AG04449 (cell line): ENCODE results near the gene ARMH3.

Experiments
- CTCF ChIA-PET: fragments of 350-600 bp; formaldehyde crosslinking; extraction: SDS; loops from one replicate; lab custom pipeline; 2021; ENCODE audit warnings: antibody characterized with exemption; lab: Yijun Ruan, JAX
- POLR2A ChIA-PET: fragments of 400-600, 350-600 bp; formaldehyde crosslinking; extraction: SDS; loops from one replicate; lab custom pipeline; 2020; ENCODE audit warnings: antibody characterized with exemption, inconsistent platforms; lab: Yijun Ruan, JAX
- DNase-seq: peaks from one replicate; pipeline ENCODE4 v3.0.0-alpha.2; 2010; ENCODE audit warnings: low read depth, low spot score
- H3K4me3 ChIP-seq: 2 replicates; pipeline ENCODE4 v1.5.1; 2011; ENCODE audit warnings: low read depth, mild to moderate bottlenecking, control low read depth, low read length
- CTCF ChIP-seq: IDR thresholded peaks from one replicate; pipeline ENCODE4 v1.5.1; 2011; ENCODE audit warnings: mild to moderate bottlenecking, moderate library complexity, low read length, control low read depth, inconsistent platforms; ENCODE audit not compliant: insufficient read depth; ENCODE audit errors: missing control alignments

The ARMH3 gene

DNA sequence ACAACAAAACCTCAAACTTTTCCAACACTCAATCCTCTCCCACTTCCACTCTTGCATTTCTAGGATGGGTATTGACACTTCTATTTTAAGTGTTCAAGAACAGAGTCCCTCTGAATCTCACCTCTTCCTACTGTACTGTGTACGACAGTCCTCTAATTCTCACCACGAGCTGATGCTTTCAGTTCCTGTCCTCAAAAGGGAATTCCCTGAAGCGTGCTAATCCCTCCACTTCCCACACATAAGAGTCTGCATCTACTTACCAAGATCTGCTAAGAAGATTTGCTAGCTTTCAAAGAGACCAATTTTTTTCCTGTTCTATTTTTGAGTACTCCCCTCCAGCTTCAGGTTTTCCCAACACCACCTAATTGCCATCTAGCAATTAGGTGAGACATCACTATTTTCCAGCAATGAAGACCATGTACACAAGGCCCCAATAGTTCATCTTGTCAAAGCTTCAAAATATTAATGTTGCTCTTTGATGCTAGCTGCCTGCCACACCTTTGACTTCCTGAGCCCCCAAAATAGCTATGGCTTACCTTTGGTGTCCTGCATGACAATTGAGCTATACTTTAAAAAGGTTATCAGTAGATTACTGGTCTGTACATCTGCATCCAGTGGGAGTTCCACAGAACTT lies 54.4 kb downstream of the ARMH3 start:
- TF ChIP-seq CTCF, result no peak
- CTCF ChIA-PET, result interaction anchor here (1.4 to 22.9 kb wide), 4 partner anchors 7 to 162 kb away, joined by 3 to 601 read pairs (median 326); partner anchors contain the start of gene KCNIP2
- POLR2A ChIA-PET, result no interaction called here
- H3K4me3 ChIP-seq, result no peak overlapping the region
- DNase-seq, result no peak

DNA sequence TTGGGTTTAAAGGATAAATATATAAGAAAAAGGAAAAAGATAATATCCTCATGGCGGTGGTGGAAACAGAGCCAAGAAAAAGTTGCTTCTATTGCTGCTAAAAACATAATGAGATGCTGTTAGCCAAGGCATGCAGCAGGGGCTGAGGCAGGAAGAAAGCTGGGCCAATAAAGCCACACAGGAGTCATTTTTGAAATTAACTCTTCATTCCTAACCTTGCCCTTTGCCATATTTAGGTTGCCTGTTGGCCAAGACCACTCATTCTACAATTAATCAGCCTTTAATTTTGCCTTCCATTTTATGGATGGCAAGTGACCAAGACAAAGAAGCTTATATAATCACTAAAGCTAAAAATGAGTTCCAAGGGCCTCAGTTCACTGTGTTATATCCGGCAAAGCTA lies 58.2 kb downstream of the ARMH3 start:
- CTCF ChIA-PET, result interaction anchor here (0.9 to 21.3 kb wide), 4 partner anchors 11 to 158 kb away, joined by 5 to 581 read pairs (median 38); partner anchors contain the start of gene KCNIP2

GRCh38 chr10:101995451-101996063 lies 60.4 kb downstream of the ARMH3 start:
- ChIA-PET CTCF (interaction anchor here (0.9 to 7.2 kb wide), 7 partner anchors 9 to 154 kb away, joined by 3 to 70 read pairs (median 4); no protein-coding TSS in a partner anchor), POLR2A (interaction anchor here (1.1 kb wide), 1 partner anchor 56 kb away, joined by 4 read pairs; no protein-coding TSS in a partner anchor)
- TF ChIP-seq CTCF, result no peak
- H3K4me3 ChIP-seq, result no peak overlapping the region
- no peak for DNase-seq

More for the DNA sequence above, 58.2 kb downstream of the ARMH3 start:
- POLR2A ChIA-PET, result interaction anchor here (0.9 kb wide), 1 partner anchor 157 kb away, joined by 4 read pairs; no protein-coding TSS in a partner anchor
- no peak overlapping the region for H3K4me3 ChIP-seq
- DNase-seq, result no peak
- TF ChIP-seq CTCF, result no peak

DNA sequence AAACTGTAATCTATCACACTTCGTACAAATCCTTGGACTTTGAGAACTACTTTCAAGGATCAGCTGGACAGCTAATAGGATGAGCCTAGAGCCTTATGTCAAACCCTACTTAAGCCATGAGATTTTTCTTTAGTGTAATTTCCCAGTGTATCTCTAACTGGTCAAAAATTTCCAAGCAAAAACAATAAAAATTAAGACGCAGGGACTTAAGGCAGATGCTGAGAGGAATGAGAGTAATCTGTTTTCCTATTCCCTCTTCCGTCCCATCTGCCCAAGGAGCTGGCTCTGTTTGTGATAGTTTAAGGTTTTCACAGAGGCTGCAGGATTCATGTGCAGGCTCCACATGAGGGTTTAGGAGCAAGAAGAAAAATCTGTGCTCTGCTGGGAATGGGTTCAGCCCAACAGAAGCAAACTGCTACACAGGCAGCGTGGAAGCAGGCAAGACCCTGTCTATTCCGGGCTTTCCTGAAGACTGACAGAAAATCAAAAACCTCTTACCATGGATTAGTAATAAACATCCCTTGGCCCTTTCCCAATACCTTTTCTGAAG lies 62.2 kb downstream of the ARMH3 start:
- ChIA-PET POLR2A (no interaction called here), CTCF (interaction anchor here (0.9 to 3.1 kb wide), 7 partner anchors 16 to 158 kb away, joined by 3 to 29 read pairs (median 6); no protein-coding TSS in a partner anchor)
- H3K4me3 ChIP-seq, result no peak overlapping the region
- DNase-seq, result no peak
- TF ChIP-seq CTCF, result no peak

DNA sequence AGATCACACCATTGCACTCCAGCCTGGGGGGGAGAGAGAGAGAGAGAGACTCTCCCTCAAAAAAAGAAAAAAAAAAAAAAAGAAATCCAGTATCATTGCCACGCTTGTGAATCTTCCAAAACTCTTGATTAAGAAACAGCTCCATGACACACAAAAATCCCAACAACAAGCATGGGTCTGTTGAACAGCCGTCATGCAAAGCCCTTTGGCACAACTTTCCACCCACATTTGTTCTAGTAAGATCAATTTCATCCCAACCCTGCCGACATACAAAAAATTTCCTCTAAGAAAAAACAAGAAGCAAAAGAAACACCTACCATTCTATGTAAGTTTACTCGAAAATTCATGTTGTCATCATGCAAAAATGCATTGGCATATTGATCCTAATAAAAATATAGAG lies 62.8 kb downstream of the ARMH3 start:
- no peak for TF ChIP-seq CTCF
- CTCF ChIA-PET, result interaction anchor here (1.3 to 3.1 kb wide), 4 partner anchors 17 to 157 kb away, joined by 6 to 29 read pairs (median 15); no protein-coding TSS in a partner anchor
- no peak overlapping the region for H3K4me3 ChIP-seq
- POLR2A ChIA-PET, result no interaction called here
- DNase-seq, result no peak

DNA sequence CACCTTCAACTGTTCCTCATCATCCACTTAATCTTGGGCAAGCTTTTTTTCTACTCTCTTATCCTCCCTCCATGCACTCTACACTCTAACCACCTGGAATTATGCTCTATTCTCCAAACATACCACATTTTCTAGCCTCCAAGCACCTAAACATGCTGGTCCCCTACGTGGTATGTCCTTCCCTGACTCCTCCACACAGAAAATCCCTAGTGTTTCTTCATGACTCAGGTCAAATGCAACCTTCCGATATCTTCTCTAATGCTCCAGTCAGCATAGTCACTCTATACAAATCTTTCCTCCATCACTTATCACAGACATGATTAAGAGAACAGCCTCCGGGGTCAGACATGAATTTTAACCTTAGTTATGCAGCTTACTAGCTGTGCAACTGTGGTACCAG lies 68.8 kb downstream of the ARMH3 start:
- H3K4me3 ChIP-seq, result no peak overlapping the region
- no peak for TF ChIP-seq CTCF
- CTCF ChIA-PET, result interaction anchor here (1.1 kb wide), 1 partner anchor 9 kb away, joined by 4 read pairs; no protein-coding TSS in a partner anchor
- DNase-seq, result no peak
- POLR2A ChIA-PET, result no interaction called here
